Loucy (cell line): ENCODE results near the gene EXD3.

Source experiments
- H2AFZ ChIP-seq: fragments of 200-600 bp; sonication (generic); 2 replicates; pipeline ENCODE4 v1.6.0; 2016; ENCODE audit warnings: antibody characterized with exemption, mild to moderate bottlenecking, low read length, moderate library complexity
- H3F3A ChIP-seq: fragments of 200-600 bp; 2 replicates; pipeline ENCODE4 v1.6.0; 2016; ENCODE audit warnings: antibody characterized with exemption, low read depth, mild to moderate bottlenecking
- H3K27me3 ChIP-seq: fragments of 200-600 bp; sonication (generic); 2 replicates; pipeline ENCODE4 v1.6.1; 2014; ENCODE audit warnings: low read length, mild to moderate bottlenecking; ENCODE audit not compliant: insufficient read depth, poor library complexity, severe bottlenecking
- H3K36me3 ChIP-seq: fragments of 200-600 bp; sonication (generic); 2 replicates; pipeline ENCODE4 v1.6.1; 2016; ENCODE audit warnings: low read length; ENCODE audit not compliant: insufficient read depth
- H3K4me1 ChIP-seq: fragments of 200-600 bp; sonication (generic); 2 replicates; pipeline ENCODE4 v1.5.1; 2014; ENCODE audit warnings: low read length, mild to moderate bottlenecking; ENCODE audit not compliant: insufficient read depth, poor library complexity, severe bottlenecking
- H3K4me2 ChIP-seq: fragments of 200-600 bp; sonication (generic); 2 replicates; pipeline ENCODE4 v1.6.0; 2014; ENCODE audit warnings: antibody characterized with exemption, low read length, low read depth, mild to moderate bottlenecking; ENCODE audit not compliant: poor library complexity, severe bottlenecking
- H3K4me3 ChIP-seq: fragments of 200-600 bp; sonication (generic); 2 replicates; pipeline ENCODE4 v1.5.1; 2014; ENCODE audit warnings: low read length, mild to moderate bottlenecking, mixed read lengths; ENCODE audit not compliant: poor library complexity, severe bottlenecking
- H3K79me2 ChIP-seq: fragments of 200-600 bp; sonication (generic); 2 replicates; pipeline ENCODE4 v1.6.1; 2014; ENCODE audit warnings: low read length; ENCODE audit not compliant: insufficient read depth
- H3K9ac ChIP-seq: fragments of 200-600 bp; sonication (generic); 2 replicates; pipeline ENCODE4 v1.6.0; 2014; ENCODE audit warnings: mild to moderate bottlenecking, low read depth, low read length, moderate library complexity; ENCODE audit not compliant: poor library complexity, severe bottlenecking
- H3K9me2 ChIP-seq: fragments of 200-600 bp; sonication (generic); replicated peaks from 2 replicates; pipeline ENCODE4 v1.6.1; 2016; ENCODE audit warnings: low read depth, low read length, mixed read lengths
- H3K9me3 ChIP-seq: fragments of 200-600 bp; sonication (generic); 2 replicates; pipeline ENCODE4 v1.6.1; 2014; ENCODE audit warnings: mild to moderate bottlenecking, antibody characterized with exemption, low read length, low read depth; ENCODE audit not compliant: insufficient read depth
- H4K20me1 ChIP-seq: fragments of 200-600 bp; sonication (generic); 2 replicates; pipeline ENCODE4 v1.6.0; 2014; ENCODE audit warnings: antibody characterized with exemption, low read length, mild to moderate bottlenecking; ENCODE audit not compliant: insufficient read depth, poor library complexity, severe bottlenecking
- EZH2phosphoT487 ChIP-seq: fragments of 200-600 bp; IDR thresholded peaks from 2 replicates; pipeline ENCODE4 v1.6.1; 2018; ENCODE audit warnings: antibody characterized with exemption, mild to moderate bottlenecking, moderate library complexity, borderline replicate concordance
- TF ChIP-seq, protein P1 (sequence below): fragments of 200-600 bp; sonication (generic); conservative IDR thresholded peaks from 2 replicates; pipeline ENCODE4 v1.5.1; 2014; ENCODE audit warnings: mild to moderate bottlenecking, antibody characterized with exemption, low read length

Gene EXD3

DNA sequence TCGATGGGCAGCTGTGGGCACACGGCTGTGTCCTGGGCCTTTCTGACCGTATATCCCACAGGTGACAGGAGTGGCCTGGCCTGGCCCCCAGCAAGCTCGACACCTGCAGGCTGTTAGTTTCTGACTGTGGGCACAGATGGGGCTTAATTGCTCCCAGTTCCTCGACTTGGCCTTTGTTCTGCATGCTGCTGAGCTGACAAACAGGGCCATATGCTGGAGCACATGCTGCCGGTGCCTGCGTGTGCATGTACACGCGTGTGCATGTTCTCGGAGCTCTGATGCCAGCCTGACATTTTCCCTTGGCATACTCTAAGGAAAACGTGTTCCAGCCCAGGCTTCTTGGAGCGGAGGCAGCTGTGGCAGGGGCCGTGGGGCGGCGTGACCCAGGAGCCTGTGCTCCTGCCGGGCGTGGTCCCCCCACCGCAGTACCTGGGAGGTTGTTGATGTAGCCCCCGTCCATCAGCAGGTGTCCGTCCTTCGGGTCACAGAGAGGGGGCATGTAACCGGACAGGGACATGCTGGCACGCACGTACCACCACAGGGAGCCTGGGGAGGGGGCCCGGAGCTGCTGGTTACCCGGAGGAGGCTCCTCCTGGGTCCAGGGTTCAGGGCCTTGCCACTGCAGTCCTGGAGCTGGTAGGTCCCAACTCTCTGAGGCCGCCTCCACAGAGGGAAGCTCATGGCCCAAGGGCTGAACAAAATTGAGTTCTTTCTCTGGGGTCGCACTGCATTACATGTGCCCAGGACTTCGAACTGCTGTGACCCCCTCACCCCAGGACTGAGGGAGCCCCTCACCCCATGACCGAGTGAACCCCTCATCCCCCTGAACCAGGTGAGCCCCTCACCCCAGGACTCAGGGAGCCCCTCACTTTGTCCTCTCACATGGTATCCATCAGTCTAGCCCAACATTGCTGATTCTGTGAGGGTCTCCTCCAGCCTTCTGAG, 40.3 kb upstream of the EXD3 start:
- TF ChIP-seq, protein P1, sequence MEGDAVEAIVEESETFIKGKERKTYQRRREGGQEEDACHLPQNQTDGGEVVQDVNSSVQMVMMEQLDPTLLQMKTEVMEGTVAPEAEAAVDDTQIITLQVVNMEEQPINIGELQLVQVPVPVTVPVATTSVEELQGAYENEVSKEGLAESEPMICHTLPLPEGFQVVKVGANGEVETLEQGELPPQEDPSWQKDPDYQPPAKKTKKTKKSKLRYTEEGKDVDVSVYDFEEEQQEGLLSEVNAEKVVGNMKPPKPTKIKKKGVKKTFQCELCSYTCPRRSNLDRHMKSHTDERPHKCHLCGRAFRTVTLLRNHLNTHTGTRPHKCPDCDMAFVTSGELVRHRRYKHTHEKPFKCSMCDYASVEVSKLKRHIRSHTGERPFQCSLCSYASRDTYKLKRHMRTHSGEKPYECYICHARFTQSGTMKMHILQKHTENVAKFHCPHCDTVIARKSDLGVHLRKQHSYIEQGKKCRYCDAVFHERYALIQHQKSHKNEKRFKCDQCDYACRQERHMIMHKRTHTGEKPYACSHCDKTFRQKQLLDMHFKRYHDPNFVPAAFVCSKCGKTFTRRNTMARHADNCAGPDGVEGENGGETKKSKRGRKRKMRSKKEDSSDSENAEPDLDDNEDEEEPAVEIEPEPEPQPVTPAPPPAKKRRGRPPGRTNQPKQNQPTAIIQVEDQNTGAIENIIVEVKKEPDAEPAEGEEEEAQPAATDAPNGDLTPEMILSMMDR, result no peak
- TF ChIP-seq EZH2phosphoT487, result no peak
- H3K4me1 ChIP-seq, result no peaks in the 10 kb centered on the region
- no peak overlapping the region for H3K4me2 ChIP-seq
- H3K9me2 ChIP-seq, result no peaks in the 10 kb centered on the region
- H4K20me1 ChIP-seq, result no peaks in the 10 kb centered on the region
- H3K9me3 ChIP-seq, result peaks cover 4% of the 10 kb centered on the region; the same call in 1 of the 2 replicates
- no peak overlapping the region for H2AFZ ChIP-seq
- H3K4me3 ChIP-seq, result no peak overlapping the region
- no peaks in the 10 kb centered on the region for H3K36me3 ChIP-seq
- H3K9ac ChIP-seq, result no peak overlapping the region
- H3K27me3 ChIP-seq, result no peaks in the 10 kb centered on the region
- H3F3A ChIP-seq, result no peaks in the 10 kb centered on the region
- H3K79me2 ChIP-seq, result no peaks in the 10 kb centered on the region

DNA sequence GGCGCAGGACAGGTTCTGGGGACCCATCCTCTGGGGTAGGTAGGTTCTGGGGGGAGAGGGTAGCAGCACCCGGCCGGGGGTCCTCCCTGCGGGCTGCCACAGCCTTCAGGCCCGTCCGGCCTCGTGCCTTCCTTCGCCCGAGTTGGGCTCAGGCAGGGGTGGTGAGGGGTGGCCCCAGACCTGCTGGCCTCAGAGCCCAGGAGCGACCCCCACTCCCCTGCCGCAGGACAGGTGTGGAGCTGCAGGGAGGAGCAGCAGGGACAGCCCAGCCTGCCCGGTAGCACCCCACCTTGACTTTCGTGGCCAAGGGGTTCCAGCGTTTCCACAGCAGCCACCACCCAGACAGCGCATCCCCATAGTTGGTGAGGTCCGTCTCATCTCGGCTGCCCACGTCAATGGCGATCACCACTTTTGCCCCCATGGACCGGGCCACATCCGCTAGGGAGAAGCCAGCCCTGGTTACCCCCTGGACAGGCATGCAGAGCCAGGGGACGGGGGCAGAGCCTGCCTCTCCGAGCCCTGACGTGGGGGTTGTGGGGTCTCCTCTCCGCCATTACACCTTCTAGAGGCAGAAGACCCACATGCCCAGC, 39.5 kb upstream of the EXD3 start:
- no peaks in the 10 kb centered on the region for H3K79me2 ChIP-seq
- no peak overlapping the region for H3K4me3 ChIP-seq
- H3K4me2 ChIP-seq, result no peak overlapping the region
- H2AFZ ChIP-seq, result no peak overlapping the region
- H3K4me1 ChIP-seq, result no peaks in the 10 kb centered on the region
- H3F3A ChIP-seq, result no peaks in the 10 kb centered on the region
- H3K9me3 ChIP-seq, result peaks cover 4% of the 10 kb centered on the region; the same call in 1 of the 2 replicates
- no peaks in the 10 kb centered on the region for H3K36me3 ChIP-seq
- no peaks in the 10 kb centered on the region for H3K9me2 ChIP-seq
- no peak overlapping the region for H3K9ac ChIP-seq
- H4K20me1 ChIP-seq, result no peaks in the 10 kb centered on the region
- no peaks in the 10 kb centered on the region for H3K27me3 ChIP-seq
- TF ChIP-seq EZH2phosphoT487, result no peak

DNA sequence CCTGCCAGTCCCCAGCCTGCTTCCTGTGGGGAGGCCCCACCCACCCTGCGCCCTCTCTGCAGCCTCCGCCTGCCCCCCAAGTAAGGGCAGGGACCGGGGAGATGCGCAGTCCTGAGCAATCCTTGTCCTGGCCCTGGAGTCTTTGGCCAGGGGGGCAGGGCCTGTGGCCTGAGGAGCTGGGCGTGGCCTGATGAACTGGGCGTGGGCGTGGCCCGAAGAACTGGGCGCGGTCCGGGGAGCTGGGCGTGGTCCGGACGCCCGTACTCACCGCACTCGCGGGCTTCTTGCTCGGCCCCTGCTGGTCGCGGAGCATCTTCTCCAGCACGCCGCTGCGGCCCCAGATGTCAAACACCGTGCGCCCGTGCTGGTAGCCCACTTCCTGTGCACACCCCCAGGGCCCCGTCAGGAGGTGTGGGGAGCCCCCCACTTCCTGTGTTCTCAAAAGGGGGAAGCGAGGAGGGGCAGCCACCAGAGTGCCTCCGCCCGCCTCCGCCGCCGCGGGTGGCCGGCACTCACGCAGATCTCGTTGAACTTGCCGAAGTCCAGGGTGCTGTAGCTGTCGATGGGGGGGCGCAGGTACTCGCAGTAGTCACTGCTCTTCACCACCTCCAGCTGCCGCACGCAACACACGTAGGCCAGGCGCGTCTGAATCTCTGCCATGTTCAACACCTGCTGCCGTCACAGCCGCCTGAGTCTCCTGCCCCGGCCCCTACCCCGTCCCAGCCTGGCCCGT, 38.9 kb upstream of the EXD3 start:
- H3F3A ChIP-seq, result no peaks in the 10 kb centered on the region
- H3K4me3 ChIP-seq, result no peak overlapping the region
- no peak overlapping the region for H3K4me2 ChIP-seq
- no peaks in the 10 kb centered on the region for H3K4me1 ChIP-seq
- no peaks in the 10 kb centered on the region for H4K20me1 ChIP-seq
- peaks cover 4% of the 10 kb centered on the region; the same call in 1 of the 2 replicates for H3K9me3 ChIP-seq
- no peaks in the 10 kb centered on the region for H3K79me2 ChIP-seq
- TF ChIP-seq EZH2phosphoT487, result no peak
- TF ChIP-seq, protein P1, result no peak
- H3K9me2 ChIP-seq, result no peaks in the 10 kb centered on the region
- H3K27me3 ChIP-seq, result no peaks in the 10 kb centered on the region
- no peaks in the 10 kb centered on the region for H3K36me3 ChIP-seq
- no peak overlapping the region for H3K9ac ChIP-seq
- H2AFZ ChIP-seq, result no peak overlapping the region
